Bone marrow (tissue), 2 donors: ENCODE results near the gene ABT1.
A peak's percentile ranks its signal among the peaks of the same experiment; 100 is the strongest.

Experiments
- DNase-seq, 2 donors: peaks; one replicate each; lab custom pipeline; 2025; lab: John Stamatoyannopoulos, UW

Gene ABT1

GRCh38 chr6:26604797-26605196, 8.0 kb downstream of the ABT1 start:
- no peak for DNase-seq

- DNase-seq, result peak in 1 of 2 donors; percentile 71
Measured at GRCh38 chr6:26607434-26608230, 10.9 kb downstream of the ABT1 start.

GRCh38 chr6:26609463-26609862, 12.7 kb downstream of the ABT1 start:
- DNase-seq, result no peak

- DNase-seq, result no peak
Measured at GRCh38 chr6:26611599-26611998, 14.8 kb downstream of the ABT1 start.

GRCh38 chr6:26613201-26613600, 16.4 kb downstream of the ABT1 start:
- DNase-seq, result no peak

GRCh38 chr6:26613689-26614683, 17.2 kb downstream of the ABT1 start:
- DNase-seq, result no peak

GRCh38 chr6:26623339-26623859, 26.6 kb downstream of the ABT1 start:
- DNase-seq, result no peak

GRCh38 chr6:26624557-26624956, 27.8 kb downstream of the ABT1 start:
- DNase-seq, result no peak

GRCh38 chr6:26627843-26628242, 31.1 kb downstream of the ABT1 start:
- DNase-seq, result no peak

- no peak for DNase-seq
Measured at GRCh38 chr6:26629359-26629758, 32.6 kb downstream of the ABT1 start.

- DNase-seq, result no peak
Measured at GRCh38 chr6:26640806-26641205, 44.1 kb downstream of the ABT1 start.

GRCh38 chr6:26646074-26646473, 49.3 kb downstream of the ABT1 start:
- no peak for DNase-seq
